Thoracic aorta endothelial cell (primary cell): ENCODE data around the gene C20orf96. TPM values are rescaled to one million over a fixed set of nuclear protein-coding genes. Genes with fewer than 3 reads are reported as not detected.

ENCODE experiments used
- total RNA-seq: library from RNA; depleted of rRNA; stranded (reverse); fragments of >200 nt; gene quantifications from 2 replicates; pipeline ENCODE4 v1.2.3, GENCODE V29; 2012

The C20orf96 gene
- total RNA-seq, result 3.2 and 4.9 TPM in 2 replicates

GRCh38 chr20:290084-290831 is at the start of gene C20orf96:
Gene C20orf96, minus strand, starts transcription at chr20:290750. Its CDS starts 140 bp downstream, at chr20:290610.

GRCh38 chr20:325045-325888 is 34.7 kb upstream of the C20orf96 start, which contains the start of gene SOX12:
Gene SOX12, plus strand, starts transcription at chr20:325552. Its CDS starts 373 bp downstream, at chr20:325925.

GRCh38 chr20:297098-297924 is 6.8 kb upstream of the C20orf96 start, which contains the start of gene ZCCHC3:
Gene ZCCHC3, plus strand, starts transcription at chr20:297570. Its CDS starts 17 bp downstream, at chr20:297587.

GRCh38 chr20:257419-257818 is 33.1 kb downstream of the C20orf96 start, which contains the start of gene DEFB132:
Gene DEFB132, plus strand, starts transcription at chr20:257724. Its CDS starts 55 bp downstream, at chr20:257779.

GRCh38 chr20:226958-227357 is 63.6 kb downstream of the C20orf96 start, which contains the start of gene DEFB129:
Gene DEFB129, plus strand, starts transcription at chr20:227258. Its CDS starts 31 bp downstream, at chr20:227289.

Other genes with a start within 250 kb of the C20orf96 start
- not detected in 2 replicates for gene DEFB125, start 203.1 kb downstream of the C20orf96 start, total RNA-seq
- not detected in 2 replicates for gene DEFB126, start 148.2 kb downstream of the C20orf96 start, total RNA-seq
- gene DEFB127, start 133.3 kb downstream of the C20orf96 start, total RNA-seq, result not detected in 2 replicates
- not detected in 2 replicates for gene DEFB128, start 101.0 kb downstream of the C20orf96 start, total RNA-seq
- not detected in 2 replicates for gene DEFB129, start 63.5 kb downstream of the C20orf96 start, total RNA-seq
- not detected in 2 replicates for gene DEFB132, start 33.0 kb downstream of the C20orf96 start, total RNA-seq
- 14.9 and 15.3 TPM in 2 replicates for gene ZCCHC3, start 6.8 kb upstream of the C20orf96 start, total RNA-seq
- gene SOX12, start 34.8 kb upstream of the C20orf96 start, total RNA-seq, result 9.3 and 10.8 TPM in 2 replicates
- 29.0 and 41.0 TPM in 2 replicates for gene NRSN2, start 56.4 kb upstream of the C20orf96 start, total RNA-seq
- 52.1 and 65.8 TPM in 2 replicates for gene TRIB3, start 90.0 kb upstream of the C20orf96 start, total RNA-seq
- 55.2 and 62.1 TPM in 2 replicates for gene RBCK1, start 117.5 kb upstream of the C20orf96 start, total RNA-seq
- gene TBC1D20, start 171.8 kb upstream of the C20orf96 start, total RNA-seq, result 27.4 and 28.3 TPM in 2 replicates